MM.1S (cell line): ENCODE results near the gene FICD.
"Not testable (repeated sequence)": the region's sequence is repeated elsewhere in the genome, so short reads cannot be mapped to it uniquely, and the experiment has no call there.

ENCODE experiments used
- DNase-seq: peaks from one replicate; pipeline ENCODE4 v3.0.0-alpha.2; 2015
- H2AFZ ChIP-seq: fragments of 300-600 bp; sonication (generic); 2 replicates; pipeline ENCODE4 v1.6.0; 2016; ENCODE audit warnings: antibody characterized with exemption, low read length
- H3F3A ChIP-seq: fragments of 300-600 bp; sonication (generic); 2 replicates; pipeline ENCODE4 v1.6.1; 2016; ENCODE audit warnings: mild to moderate bottlenecking, antibody characterized with exemption, low read length, moderate library complexity, mixed read lengths; ENCODE audit not compliant: insufficient read depth
- H3K27ac ChIP-seq: fragments of 300-600 bp; sonication (generic); 2 replicates; pipeline ENCODE4 v1.5.1; 2016; ENCODE audit warnings: mild to moderate bottlenecking, low read length
- H3K27me3 ChIP-seq: fragments of 300-600 bp; sonication (generic); replicated peaks from 2 replicates; pipeline ENCODE4 v1.6.0; 2016; ENCODE audit warnings: low read length; ENCODE audit not compliant: insufficient read depth
- H3K36me3 ChIP-seq: fragments of 300-600 bp; sonication (generic); replicated peaks from 2 replicates; pipeline ENCODE4 v1.6.1; 2016; ENCODE audit warnings: mild to moderate bottlenecking, low read length, mixed read lengths; ENCODE audit not compliant: insufficient read depth
- H3K4me1 ChIP-seq: fragments of 300-600 bp; sonication (generic); 2 replicates; pipeline ENCODE4 v1.6.1; 2016; ENCODE audit warnings: low read length, mixed read lengths
- H3K4me2 ChIP-seq: fragments of 300-600 bp; sonication (generic); 2 replicates; pipeline ENCODE4 v1.6.0; 2016; ENCODE audit warnings: low read depth, low read length
- H3K4me3 ChIP-seq: fragments of 300-600 bp; sonication (generic); 2 replicates; pipeline ENCODE4 v1.5.1; 2016; ENCODE audit warnings: low read length, mixed read lengths
- H3K79me2 ChIP-seq: fragments of 300-600 bp; sonication (generic); 2 replicates; pipeline ENCODE4 v1.6.1; 2016; ENCODE audit warnings: mixed run types, low read length, mixed read lengths
- H3K9ac ChIP-seq: fragments of 300-600 bp; sonication (generic); 2 replicates; pipeline ENCODE4 v1.6.1; 2016; ENCODE audit warnings: low read length, mixed read lengths
- H3K9me2 ChIP-seq: fragments of 300-600 bp; sonication (generic); replicated peaks from 2 replicates; pipeline ENCODE4 v1.6.1; 2016; ENCODE audit warnings: mild to moderate bottlenecking, low read length, mixed read lengths; ENCODE audit not compliant: insufficient read depth
- H3K9me3 ChIP-seq: fragments of 300-600 bp; sonication (generic); replicated peaks from 2 replicates; pipeline ENCODE4 v1.6.1; 2016; ENCODE audit warnings: mild to moderate bottlenecking, low read length, mixed read lengths; ENCODE audit not compliant: insufficient read depth
- H4K20me1 ChIP-seq: fragments of 300-600 bp; sonication (generic); 2 replicates; pipeline ENCODE4 v1.6.1; 2016; ENCODE audit warnings: mild to moderate bottlenecking, low read length, moderate library complexity, mixed read lengths; ENCODE audit not compliant: insufficient read depth
- EZH2 ChIP-seq: fragments of 300-600 bp; sonication (generic); optimal IDR thresholded peaks from 2 replicates; pipeline ENCODE3; 2017; ENCODE audit warnings: low read depth, mild to moderate bottlenecking, antibody characterized with exemption, low read length, mixed read lengths
- EZH2phosphoT487 ChIP-seq: fragments of 300-600 bp; sonication (generic); IDR thresholded peaks from 2 replicates; pipeline ENCODE4 v1.6.1; 2018; ENCODE audit warnings: antibody characterized with exemption, low read length
- TF ChIP-seq, protein P1 (sequence below): fragments of 300-600 bp; sonication (generic); IDR thresholded peaks from 2 replicates; pipeline ENCODE4 v1.5.1; 2016; ENCODE audit warnings: antibody characterized with exemption, low read length, mixed read lengths

The FICD gene

DNA sequence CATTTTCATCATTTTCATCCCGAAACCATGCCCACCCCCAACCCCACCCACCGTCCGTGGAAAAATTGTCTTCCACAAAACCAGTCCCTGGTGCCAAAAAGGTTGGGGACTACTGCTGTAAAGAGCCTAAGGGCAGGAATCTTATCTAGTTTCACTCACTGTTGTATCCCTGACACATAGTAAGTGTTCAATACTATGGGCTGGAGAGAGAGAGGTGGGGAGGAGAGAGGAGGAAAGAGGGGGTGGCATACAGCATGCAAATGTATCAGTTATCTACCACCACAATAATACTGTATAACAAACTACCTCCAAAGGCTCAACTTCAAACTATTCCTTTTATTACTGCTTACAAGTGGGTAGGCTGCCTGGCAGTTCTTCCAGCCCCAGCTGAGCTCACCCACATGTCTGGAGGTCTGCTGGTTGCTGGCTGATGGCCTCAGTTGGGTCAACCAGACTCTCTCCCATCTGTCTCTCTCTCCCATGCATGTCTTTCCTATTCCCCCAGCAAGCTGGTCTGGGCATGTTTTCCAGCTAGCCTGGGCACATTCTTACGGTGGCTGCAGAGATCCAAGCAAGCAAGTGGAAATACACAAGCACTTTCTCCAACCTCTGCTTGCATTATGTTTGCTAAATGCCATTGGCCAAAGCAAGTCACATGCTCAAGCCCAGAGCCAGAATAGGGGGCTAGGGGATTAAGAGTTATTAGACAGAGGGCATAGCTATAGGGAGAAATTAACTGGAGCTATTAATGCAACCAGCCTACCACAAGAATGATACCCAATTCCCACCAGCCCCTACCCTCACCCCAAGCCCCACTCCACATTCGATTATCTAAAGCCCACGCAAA is 31.6 kb upstream of the FICD start:
- no peak overlapping the region for H3K4me2 ChIP-seq
- H3K36me3 ChIP-seq: no peaks in the 10 kb centered on the region
- no peaks in the 10 kb centered on the region for H3K27me3 ChIP-seq
- H3K27ac ChIP-seq: no peak overlapping the region
- H3K4me1 ChIP-seq: no peaks in the 10 kb centered on the region
- H4K20me1 ChIP-seq: no peaks in the 10 kb centered on the region
- H3K4me3 ChIP-seq: no peak overlapping the region
- H2AFZ ChIP-seq: no peak overlapping the region
- no peaks in the 10 kb centered on the region for H3K9me3 ChIP-seq
- TF ChIP-seq EZH2: no peak
- TF ChIP-seq, protein P1, sequence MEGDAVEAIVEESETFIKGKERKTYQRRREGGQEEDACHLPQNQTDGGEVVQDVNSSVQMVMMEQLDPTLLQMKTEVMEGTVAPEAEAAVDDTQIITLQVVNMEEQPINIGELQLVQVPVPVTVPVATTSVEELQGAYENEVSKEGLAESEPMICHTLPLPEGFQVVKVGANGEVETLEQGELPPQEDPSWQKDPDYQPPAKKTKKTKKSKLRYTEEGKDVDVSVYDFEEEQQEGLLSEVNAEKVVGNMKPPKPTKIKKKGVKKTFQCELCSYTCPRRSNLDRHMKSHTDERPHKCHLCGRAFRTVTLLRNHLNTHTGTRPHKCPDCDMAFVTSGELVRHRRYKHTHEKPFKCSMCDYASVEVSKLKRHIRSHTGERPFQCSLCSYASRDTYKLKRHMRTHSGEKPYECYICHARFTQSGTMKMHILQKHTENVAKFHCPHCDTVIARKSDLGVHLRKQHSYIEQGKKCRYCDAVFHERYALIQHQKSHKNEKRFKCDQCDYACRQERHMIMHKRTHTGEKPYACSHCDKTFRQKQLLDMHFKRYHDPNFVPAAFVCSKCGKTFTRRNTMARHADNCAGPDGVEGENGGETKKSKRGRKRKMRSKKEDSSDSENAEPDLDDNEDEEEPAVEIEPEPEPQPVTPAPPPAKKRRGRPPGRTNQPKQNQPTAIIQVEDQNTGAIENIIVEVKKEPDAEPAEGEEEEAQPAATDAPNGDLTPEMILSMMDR: no peak
- no peak for TF ChIP-seq EZH2phosphoT487
- no peaks in the 10 kb centered on the region for H3K79me2 ChIP-seq
- no peaks in the 10 kb centered on the region for H3K9me2 ChIP-seq
- H3K9ac ChIP-seq: no peak overlapping the region
- DNase-seq: no peak
- H3F3A ChIP-seq: no peaks in the 10 kb centered on the region

- DNase-seq: no peak
- H3F3A ChIP-seq: no peaks in the 10 kb centered on the region
- H3K9me2 ChIP-seq: no peaks in the 10 kb centered on the region
- H3K79me2 ChIP-seq: no peaks in the 10 kb centered on the region
- no peak overlapping the region for H3K4me3 ChIP-seq
- no peak overlapping the region for H3K4me2 ChIP-seq
- H3K9ac ChIP-seq: no peak overlapping the region
- TF ChIP-seq, protein P1: no peak
- TF ChIP-seq EZH2phosphoT487 (no peak), EZH2 (no peak)
- no peak overlapping the region for H2AFZ ChIP-seq
- no peaks in the 10 kb centered on the region for H3K36me3 ChIP-seq
- H3K4me1 ChIP-seq: no peaks in the 10 kb centered on the region
- H4K20me1 ChIP-seq: no peaks in the 10 kb centered on the region
- H3K9me3 ChIP-seq: no peaks in the 10 kb centered on the region
- no peaks in the 10 kb centered on the region for H3K27me3 ChIP-seq
- no peak overlapping the region for H3K27ac ChIP-seq
Measured at GRCh38 chr12:108484431-108484830, 30.6 kb upstream of the FICD start.

- Histone ChIP-seq H3K4me1 (no peaks in the 10 kb centered on the region), H3K36me3 (no peaks in the 10 kb centered on the region), H3K79me2 (no peaks in the 10 kb centered on the region), H3F3A (no peaks in the 10 kb centered on the region), H3K4me3 (no peak overlapping the region), H3K9me2 (no peaks in the 10 kb centered on the region), H3K4me2 (no peak overlapping the region), H3K27ac (no peak overlapping the region), H3K9ac (no peak overlapping the region), H3K27me3 (no peaks in the 10 kb centered on the region), H2AFZ (no peak overlapping the region), H4K20me1 (no peaks in the 10 kb centered on the region), H3K9me3 (no peaks in the 10 kb centered on the region)
- no peak for DNase-seq
- TF ChIP-seq EZH2 (no peak), EZH2phosphoT487 (no peak)
- TF ChIP-seq, protein P1: no peak
Measured at GRCh38 chr12:108484845-108485244, 30.2 kb upstream of the FICD start.

GRCh38 chr12:108485371-108485770 is 29.7 kb upstream of the FICD start:
- H3K9me3 ChIP-seq, H3F3A ChIP-seq, H3K9ac ChIP-seq, H3K4me2 ChIP-seq, H3K27ac ChIP-seq, H3K4me1 ChIP-seq, H4K20me1 ChIP-seq, H3K27me3 ChIP-seq, DNase-seq, H3K9me2 ChIP-seq, H3K4me3 ChIP-seq, H2AFZ ChIP-seq, H3K36me3 ChIP-seq, H3K79me2 ChIP-seq: not testable (repeated sequence)

DNA sequence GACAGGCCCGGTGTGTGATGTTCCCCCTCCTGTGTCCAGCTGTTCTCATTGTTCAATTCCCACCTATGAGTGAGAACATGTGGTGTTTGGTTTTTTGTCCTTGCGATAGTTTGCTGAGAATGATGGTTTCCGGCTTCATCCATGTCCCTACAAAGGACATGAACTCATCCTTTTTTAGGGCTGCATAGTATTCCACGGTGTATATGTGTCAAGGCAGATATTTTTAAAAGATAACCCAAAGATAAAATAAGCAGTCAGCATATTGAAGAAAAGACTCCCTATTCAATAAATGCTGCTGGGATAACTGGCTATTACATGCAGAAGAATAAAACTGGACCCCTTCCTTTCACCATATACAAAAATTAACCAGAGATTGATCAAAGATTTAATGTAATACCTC is 28.0 kb upstream of the FICD start:
- not testable (repeated sequence) for DNase-seq, H3K27me3 ChIP-seq

More for the DNA sequence above, 28.0 kb upstream of the FICD start:
- not testable (repeated sequence) for H3K4me3 ChIP-seq, H3K9me2 ChIP-seq, H2AFZ ChIP-seq, H3K27ac ChIP-seq, H3K9ac ChIP-seq, H3K79me2 ChIP-seq, H3K4me1 ChIP-seq, H3K36me3 ChIP-seq, H3K9me3 ChIP-seq, H3K4me2 ChIP-seq, H3F3A ChIP-seq, H4K20me1 ChIP-seq
